Calu3 (cell line): Measurements from ENCODE around the gene TMEM121B. TPM values are rescaled to one million over a fixed set of nuclear protein-coding genes. Genes with fewer than 3 reads are reported as not detected.

Experiments
- BruUV-seq: library from RNA; stranded (reverse); fragments of 400-500 nt; replicated peaks from 2 replicates; lab custom pipeline; 2021; lab: Mats Ljungman, UMichigan
- CTCF ChIA-PET: fragments of 300-600 bp; sonication (Branson Sonifier 250); formaldehyde crosslinking; loops from one replicate; lab custom pipeline; 2022; ENCODE audit warnings: antibody characterized with exemption; lab: Charles Lee
- DNase-seq: peaks from one replicate; pipeline ENCODE4 v3.0.0; 2022
- H3K27ac Mint-ChIP-seq: one replicate; pipeline ENCODE4 v1.8.0; 2022; ENCODE audit warnings: mixed read lengths; ENCODE audit not compliant: unreplicated experiment
- H3K27me3 Mint-ChIP-seq: one replicate; pipeline ENCODE4 v1.8.0; 2022; ENCODE audit warnings: mixed read lengths; ENCODE audit not compliant: unreplicated experiment
- H3K36me3 Mint-ChIP-seq: one replicate; pipeline ENCODE4 v1.8.0; 2022; ENCODE audit warnings: mild to moderate bottlenecking, moderate library complexity, mixed read lengths; ENCODE audit not compliant: insufficient read depth, unreplicated experiment
- H3K4me1 Mint-ChIP-seq: one replicate; pipeline ENCODE4 v1.8.0; 2022; ENCODE audit warnings: mild to moderate bottlenecking, low read depth, mixed read lengths; ENCODE audit not compliant: unreplicated experiment
- H3K4me3 Mint-ChIP-seq: one replicate; pipeline ENCODE4 v1.8.0; 2022; ENCODE audit warnings: mild to moderate bottlenecking, low read depth, moderate library complexity, mixed read lengths; ENCODE audit not compliant: unreplicated experiment
- H3K9me3 Mint-ChIP-seq: one replicate; pipeline ENCODE4 v1.8.0; 2022; ENCODE audit warnings: low read depth, mixed read lengths; ENCODE audit not compliant: unreplicated experiment
- CTCF ChIP-seq: fragments of 200-600 bp; IDR thresholded peaks from one replicate; pipeline ENCODE4 v1.8.0; 2022; ENCODE audit warnings: antibody characterized with exemption; ENCODE audit not compliant: unreplicated experiment
- intact Hi-C: fragments of 100-400 bp; cut with micrococcal nuclease; formaldehyde crosslinking; loops from one replicate; pipeline ENCODE4 v1.10.0; 2022; ENCODE audit not compliant: unreplicated experiment
- total RNA-seq: library from RNA; stranded (reverse); gene quantifications from 2 replicates; pipeline ENCODE4 v1.2.3, GENCODE V29; 2022

TMEM121B gene
- total RNA-seq, 1 experiment from 2014 or later: 0.21 TPM

GRCh38 chr22:17085277-17086181 lies 35.6 kb downstream of the TMEM121B start:
- no peaks in the 10 kb centered on the region for H3K9me3 Mint-ChIP-seq
- H3K36me3 Mint-ChIP-seq: peaks cover 23% of the 10 kb centered on the region
- H3K4me3 Mint-ChIP-seq: peak overlapping the region; percentile 89
- intact Hi-C loops: no loop called here
- H3K27ac Mint-ChIP-seq: no peak overlapping the region
- TF ChIP-seq CTCF: no peak
- peaks cover 13% of the 10 kb centered on the region for H3K4me1 Mint-ChIP-seq
- H3K27me3 Mint-ChIP-seq: no peaks in the 10 kb centered on the region
- BruUV-seq: no TSS peak
- peak; percentile 24 for DNase-seq
- CTCF ChIA-PET: no interaction called here

GRCh38 chr22:17084554-17085276 lies 36.4 kb downstream of the TMEM121B start, which contains the start of gene IL17RA:
Gene IL17RA, plus strand, starts transcription at chr22:17085000. Its CDS starts 92 bp downstream, at chr22:17085092.
- H3K27me3 Mint-ChIP-seq: no peaks in the 10 kb centered on the region
- peaks cover 13% of the 10 kb centered on the region for H3K4me1 Mint-ChIP-seq
- DNase-seq: peak; percentile 94
- intact Hi-C loops: no loop called here
- CTCF ChIA-PET: interaction anchor here (1.3 kb wide), 1 partner anchor 87 kb away, joined by 3 read pairs; no protein-coding TSS in a partner anchor
- TF ChIP-seq CTCF: no peak
- peak within 1 kb of the TSS; percentile 78 for H3K27ac Mint-ChIP-seq
- H3K9me3 Mint-ChIP-seq: no peaks in the 10 kb centered on the region
- peaks cover 23% of the 10 kb centered on the region for H3K36me3 Mint-ChIP-seq
- BruUV-seq: no TSS peak
- H3K4me3 Mint-ChIP-seq: peak within 1 kb of the TSS; percentile 89

- H3K9me3 Mint-ChIP-seq: no peaks in the 10 kb centered on the region
- DNase-seq: no peak
- H3K36me3 Mint-ChIP-seq: peaks cover 23% of the 10 kb centered on the region
- H3K4me3 Mint-ChIP-seq: peak overlapping the region; percentile 89
- peaks cover 13% of the 10 kb centered on the region for H3K4me1 Mint-ChIP-seq
- no TSS peak for BruUV-seq
- no peaks in the 10 kb centered on the region for H3K27me3 Mint-ChIP-seq
- no peak for TF ChIP-seq CTCF
- peak overlapping the region; percentile 78 for H3K27ac Mint-ChIP-seq
- CTCF ChIA-PET: interaction anchor here (1.3 kb wide), 1 partner anchor 88 kb away, joined by 3 read pairs; no protein-coding TSS in a partner anchor
- intact Hi-C loops: no loop called here
These were observed 37.2 kb downstream of the TMEM121B start for GRCh38 chr22:17083811-17084441.

GRCh38 chr22:17083255-17083654 lies 37.9 kb downstream of the TMEM121B start:
- BruUV-seq: no TSS peak
- intact Hi-C loops: no loop called here
- Mint-ChIP-seq H3K27me3 (no peaks in the 10 kb centered on the region), H3K4me3 (peak overlapping the region; percentile 89), H3K36me3 (peaks cover 23% of the 10 kb centered on the region), H3K9me3 (no peaks in the 10 kb centered on the region), H3K4me1 (peaks cover 13% of the 10 kb centered on the region), H3K27ac (no peak overlapping the region)
- CTCF ChIA-PET: interaction anchor here (1.3 kb wide), 1 partner anchor 88 kb away, joined by 3 read pairs; no protein-coding TSS in a partner anchor
- no peak for DNase-seq
- TF ChIP-seq CTCF: no peak
